K562 (cell line): Measurements from ENCODE around the gene LBHD1. TPM values are rescaled to one million over a fixed set of nuclear protein-coding genes. Genes with fewer than 3 reads are reported as not detected.

Experiments
- CBX8 ChIP-seq: fragments of 200-600 bp; sonication (generic); IDR thresholded peaks from 2 replicates; pipeline ENCODE4 v1.6.1; 2012; ENCODE audit warnings: borderline replicate concordance, mixed run types, low read depth, mild to moderate bottlenecking, moderate library complexity, mixed read lengths, low read length, control low read depth, inconsistent platforms; ENCODE audit not compliant: poor library complexity, severe bottlenecking; ENCODE audit errors: extremely low read depth
- HEY1 ChIP-seq: fragments of 250-450 bp; sonication (Bioruptor Pico); IDR thresholded peaks from 2 replicates; pipeline ENCODE4 v1.5.0; 2020; ENCODE audit warnings: mild to moderate bottlenecking, moderate library complexity, borderline replicate concordance
- MAFF ChIP-seq: IDR thresholded peaks from 2 replicates; pipeline ENCODE4 v1.6.1; 2012; ENCODE audit warnings: low read length, improper control_type of control experiment
- MBD2 ChIP-seq: sonication (generic); IDR thresholded peaks from 2 replicates; pipeline ENCODE4 v1.6.1; 2016; ENCODE audit warnings: low read depth, borderline replicate concordance
- NCOA1 ChIP-seq: fragments of 450-650 bp; IDR thresholded peaks from 2 replicates; pipeline ENCODE4 v1.6.1; 2016; ENCODE audit warnings: low read depth
- NR2C2 ChIP-seq, 2 experiments: fragments of 200-800 bp in 1 of 2; sonication (Bioruptor generic) in 1 of 2; sonication (generic) in 1 of 2; formaldehyde crosslinking in 1 of 2; IDR thresholded peaks; 2 replicates each; pipeline versions ENCODE4 v1.6.1 to v1.8.0; 2016 to 2022; ENCODE audit warnings: mild to moderate bottlenecking in 1 of 2, missing compliant biosample characterization in 1 of 2, missing genetic modification characterization in 1 of 2, missing genetic modification reagents in 1 of 2
- PTTG1 ChIP-seq: fragments of 450-650 bp; IDR thresholded peaks from 2 replicates; pipeline ENCODE4 v1.6.1; 2016; ENCODE audit warnings: low read depth, mild to moderate bottlenecking, missing genetic modification characterization, missing compliant biosample characterization
- SREBF1 ChIP-seq: fragments of 150-350 bp; IDR thresholded peaks from 2 replicates; pipeline ENCODE4 v1.6.1; 2014; ENCODE audit warnings: antibody characterized with exemption, low read depth, low read length, borderline replicate concordance
- STAT5B ChIP-seq: fragments of 250-450 bp; sonication (Bioruptor Pico); IDR thresholded peaks from 2 replicates; pipeline ENCODE4 v1.8.0; 2021; ENCODE audit warnings: mild to moderate bottlenecking, inconsistent platforms
- TAF9B ChIP-seq: fragments of 450-650 bp; IDR thresholded peaks from 2 replicates; pipeline ENCODE4 v1.6.1; 2018; ENCODE audit warnings: mild to moderate bottlenecking; ENCODE audit not compliant: partially characterized antibody
- YY1 ChIP-seq, 3 experiments: IDR thresholded peaks; 2 replicates each; pipeline ENCODE4 v1.6.1; 2011; ENCODE audit warnings: low read length in 2 of 3, mild to moderate bottlenecking in 2 of 3, moderate library complexity in 2 of 3, borderline replicate concordance in 1 of 3, control low read depth in 1 of 3, low read depth in 1 of 3; ENCODE audit not compliant: insufficient read depth in 3 of 3, insufficient replicate concordance in 2 of 3, control insufficient read depth in 1 of 3, insufficient read length in 1 of 3; ENCODE audit errors: extremely low read depth in 1 of 3
- ZNF445 ChIP-seq: fragments of 250-450 bp; sonication (Bioruptor Pico); IDR thresholded peaks from 2 replicates; pipeline ENCODE4 v1.4.0; 2020; ENCODE audit warnings: low read depth, mild to moderate bottlenecking, moderate library complexity
- polyA plus RNA-seq, 8 experiments: library from polyadenylated mRNA; depleted of rRNA in 4 of 8; stranded (reverse) in 5 of 8; unstranded in 3 of 8; fragments of >200 nt; fragmentation: Nextera tagmentation in 2 of 8; fragmentation: Illumina TruSeq in 1 of 8; extraction: Ambion mirVana in 2 of 8; extraction: Trizol in 1 of 8; gene quantifications; 2 replicates each; pipeline versions ENCODE4 v1.2.1 to v1.2.3, GENCODE V29; 2011 to 2014; ENCODE audit warnings: inconsistent platforms in 1 of 8, missing spikeins in 1 of 8
- total RNA-seq, 7 experiments: library from RNA; depleted of rRNA in 6 of 7; stranded (reverse); fragments of >200 nt in 6 of 7; fragmentation: Illumina TruSeq in 2 of 7; extraction: Trizol in 2 of 7; gene quantifications; 2 replicates each; pipeline versions ENCODE4 v1.2.1 to v1.2.3, GENCODE V29; 2011 to 2021; ENCODE audit warnings: low replicate concordance in 1 of 7
- TF ChIP-seq, protein P1 (sequence below): sonication (generic); formaldehyde crosslinking; IDR thresholded peaks from 2 replicates; pipeline ENCODE4 v1.8.1; 2023; ENCODE audit warnings: mild to moderate bottlenecking, missing genetic modification reagents, moderate library complexity
- TF ChIP-seq, protein P2 (sequence below): fragments of 450-650 bp; IDR thresholded peaks from 2 replicates; pipeline ENCODE4 v1.6.1; 2018; ENCODE audit warnings: mild to moderate bottlenecking, low read depth; ENCODE audit not compliant: partially characterized antibody
- TF ChIP-seq, protein P3 (sequence below): fragments of 450-650 bp; IDR thresholded peaks from 2 replicates; pipeline ENCODE4 v1.6.1; 2017; ENCODE audit warnings: antibody characterized with exemption, mild to moderate bottlenecking

Gene LBHD1
- total and polyA plus RNA-seq, 9 of the 15 experiments (the other 6 are each of a cell fraction or from before 2014, with no cell fraction given) = 2.6 to 28.0 (median 12.5) TPM

DNA sequence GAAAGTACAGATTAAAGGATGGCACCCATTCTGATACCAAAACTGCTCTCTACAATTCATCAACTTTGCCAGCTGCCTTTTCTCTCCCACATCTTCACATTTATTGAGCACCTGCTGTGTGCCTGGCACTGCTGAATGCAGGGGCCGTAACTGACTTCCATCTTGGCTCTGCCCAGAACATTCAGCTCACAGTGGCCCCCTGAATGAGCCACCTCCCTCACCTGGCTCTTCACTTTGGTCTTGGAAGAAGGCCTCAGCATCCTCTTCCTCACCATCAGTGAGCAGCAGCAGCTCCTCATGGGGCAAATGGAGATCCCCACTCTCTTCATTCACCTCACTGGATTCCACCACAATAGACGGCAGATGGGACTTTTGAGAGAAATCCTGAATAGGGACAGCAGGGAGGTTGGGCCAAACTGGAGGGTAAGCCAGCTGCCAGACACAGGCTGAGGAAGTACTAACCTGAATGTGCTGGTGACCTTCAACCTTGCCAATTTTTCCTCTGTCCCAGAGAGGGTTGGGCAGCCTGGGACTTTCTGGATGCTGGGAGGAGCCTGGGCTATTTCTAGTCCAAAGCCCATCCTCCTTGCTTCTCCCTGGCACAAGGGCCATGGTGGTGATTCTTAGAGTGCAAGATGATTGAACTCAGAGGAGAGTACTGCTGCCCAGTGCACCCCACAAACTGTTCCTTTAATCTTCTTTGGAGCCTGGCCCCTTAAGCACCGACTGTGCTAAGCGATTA lies 2.5 kb downstream of the LBHD1 start (continued):
- TF ChIP-seq, protein P1, sequence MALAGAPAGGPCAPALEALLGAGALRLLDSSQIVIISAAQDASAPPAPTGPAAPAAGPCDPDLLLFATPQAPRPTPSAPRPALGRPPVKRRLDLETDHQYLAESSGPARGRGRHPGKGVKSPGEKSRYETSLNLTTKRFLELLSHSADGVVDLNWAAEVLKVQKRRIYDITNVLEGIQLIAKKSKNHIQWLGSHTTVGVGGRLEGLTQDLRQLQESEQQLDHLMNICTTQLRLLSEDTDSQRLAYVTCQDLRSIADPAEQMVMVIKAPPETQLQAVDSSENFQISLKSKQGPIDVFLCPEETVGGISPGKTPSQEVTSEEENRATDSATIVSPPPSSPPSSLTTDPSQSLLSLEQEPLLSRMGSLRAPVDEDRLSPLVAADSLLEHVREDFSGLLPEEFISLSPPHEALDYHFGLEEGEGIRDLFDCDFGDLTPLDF (CRISPR knock-in tag) = peak; percentile 57; the same call in 1 of the 2 replicates
- no peak for TF ChIP-seq TAF9B
- TF ChIP-seq STAT5B (CRISPR knock-in tag) = no peak
- no peak for TF ChIP-seq CBX8
- no peak for TF ChIP-seq NCOA1
- TF ChIP-seq, protein P2, sequence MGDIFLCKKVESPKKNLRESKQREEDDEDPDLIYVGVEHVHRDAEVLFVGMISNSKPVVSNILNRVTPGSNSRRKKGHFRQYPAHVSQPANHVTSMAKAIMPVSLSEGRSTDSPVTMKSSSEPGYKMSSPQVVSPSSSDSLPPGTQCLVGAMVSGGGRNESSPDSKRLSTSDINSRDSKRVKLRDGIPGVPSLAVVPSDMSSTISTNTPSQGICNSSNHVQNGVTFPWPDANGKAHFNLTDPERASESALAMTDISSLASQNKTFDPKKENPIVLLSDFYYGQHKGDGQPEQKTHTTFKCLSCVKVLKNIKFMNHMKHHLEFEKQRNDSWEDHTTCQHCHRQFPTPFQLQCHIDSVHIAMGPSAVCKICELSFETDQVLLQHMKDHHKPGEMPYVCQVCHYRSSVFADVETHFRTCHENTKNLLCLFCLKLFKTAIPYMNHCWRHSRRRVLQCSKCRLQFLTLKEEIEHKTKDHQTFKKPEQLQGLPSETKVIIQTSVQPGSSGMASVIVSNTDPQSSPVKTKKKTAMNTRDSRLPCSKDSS = no peak
- no peak for TF ChIP-seq MBD2
- TF ChIP-seq YY1 (IDR thresholded peaks at IDR 0.05; ENCODE audit: borderline replicate concordance in 1 of 3, control insufficient read depth in 1 of 3, extremely low read depth in 1 of 3, insufficient read depth in 3 of 3, insufficient read length in 1 of 3, insufficient replicate concordance in 2 of 3, low read depth in 1 of 3, low read length in 2 of 3) = peak in 1 of 3 experiments; percentile 14
- TF ChIP-seq PTTG1 (tag) = no peak
- TF ChIP-seq, protein P3, sequence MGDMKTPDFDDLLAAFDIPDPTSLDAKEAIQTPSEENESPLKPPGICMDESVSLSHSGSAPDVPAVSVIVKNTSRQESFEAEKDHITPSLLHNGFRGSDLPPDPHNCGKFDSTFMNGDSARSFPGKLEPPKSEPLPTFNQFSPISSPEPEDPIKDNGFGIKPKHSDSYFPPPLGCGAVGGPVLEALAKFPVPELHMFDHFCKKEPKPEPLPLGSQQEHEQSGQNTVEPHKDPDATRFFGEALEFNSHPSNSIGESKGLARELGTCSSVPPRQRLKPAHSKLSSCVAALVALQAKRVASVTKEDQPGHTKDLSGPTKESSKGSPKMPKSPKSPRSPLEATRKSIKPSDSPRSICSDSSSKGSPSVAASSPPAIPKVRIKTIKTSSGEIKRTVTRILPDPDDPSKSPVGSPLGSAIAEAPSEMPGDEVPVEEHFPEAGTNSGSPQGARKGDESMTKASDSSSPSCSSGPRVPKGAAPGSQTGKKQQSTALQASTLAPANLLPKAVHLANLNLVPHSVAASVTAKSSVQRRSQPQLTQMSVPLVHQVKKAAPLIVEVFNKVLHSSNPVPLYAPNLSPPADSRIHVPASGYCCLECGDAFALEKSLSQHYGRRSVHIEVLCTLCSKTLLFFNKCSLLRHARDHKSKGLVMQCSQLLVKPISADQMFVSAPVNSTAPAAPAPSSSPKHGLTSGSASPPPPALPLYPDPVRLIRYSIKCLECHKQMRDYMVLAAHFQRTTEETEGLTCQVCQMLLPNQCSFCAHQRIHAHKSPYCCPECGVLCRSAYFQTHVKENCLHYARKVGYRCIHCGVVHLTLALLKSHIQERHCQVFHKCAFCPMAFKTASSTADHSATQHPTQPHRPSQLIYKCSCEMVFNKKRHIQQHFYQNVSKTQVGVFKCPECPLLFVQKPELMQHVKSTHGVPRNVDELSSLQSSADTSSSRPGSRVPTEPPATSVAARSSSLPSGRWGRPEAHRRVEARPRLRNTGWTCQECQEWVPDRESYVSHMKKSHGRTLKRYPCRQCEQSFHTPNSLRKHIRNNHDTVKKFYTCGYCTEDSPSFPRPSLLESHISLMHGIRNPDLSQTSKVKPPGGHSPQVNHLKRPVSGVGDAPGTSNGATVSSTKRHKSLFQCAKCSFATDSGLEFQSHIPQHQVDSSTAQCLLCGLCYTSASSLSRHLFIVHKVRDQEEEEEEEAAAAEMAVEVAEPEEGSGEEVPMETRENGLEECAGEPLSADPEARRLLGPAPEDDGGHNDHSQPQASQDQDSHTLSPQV = peak; percentile 55
- TF ChIP-seq ZNF445 (CRISPR knock-in tag) = no peak
- TF ChIP-seq NR2C2 (CRISPR knock-in tag; IDR thresholded peaks at IDR 0.05) = no peak
- peak; percentile 61; the same call in 1 of the 2 replicates for TF ChIP-seq NR2C2 (tag; IDR thresholded peaks at IDR 0.05)
- no peak for TF ChIP-seq MAFF
- no peak for TF ChIP-seq SREBF1
- no peak for TF ChIP-seq HEY1 (CRISPR knock-in tag)
